ENCODE measurements around the gene SH3YL1. TPM values are rescaled to one million over a fixed set of nuclear protein-coding genes. Genes with fewer than 3 reads are reported as not detected.

SH3YL1 gene
- total RNA-seq, 1 experiment from 2014 or later, result 33.0 TPM

GRCh38 chr2:258933-259332, 4.9 kb downstream of the SH3YL1 start:
- Histone ChIP-seq H3K27me3 (replicated peaks; ENCODE audit: insufficient read depth, low read depth, low read length, poor library complexity) (no peaks in the 10 kb centered on the region), H3K36me3 (ENCODE audit: insufficient read depth, low read length, poor library complexity, severe bottlenecking) (peaks cover 27% of the 10 kb centered on the region), H3K4me1 (ENCODE audit: insufficient read depth, low read length, poor library complexity, severe bottlenecking) (no peaks in the 10 kb centered on the region), H3K9me3 (ENCODE audit: low read depth, low read length, poor library complexity, severe bottlenecking) (peaks cover 40% of the 10 kb centered on the region), H3K4me3 (ENCODE audit: low read depth, low read length, poor library complexity, severe bottlenecking) (no peak overlapping the region), H3K27ac (ENCODE audit: low read depth, low read length, poor library complexity, severe bottlenecking) (no peak overlapping the region)
- no peak for TF ChIP-seq EZH2 (IDR thresholded peaks at IDR 0.05; ENCODE audit: borderline replicate concordance, low read depth, low read length, poor library complexity, severe bottlenecking)
- TF ChIP-seq CTCF (conservative IDR thresholded peaks at IDR 0.05; ENCODE audit: low read depth, low read length), result no peak
- ChIA-PET CTCF (no interaction called here), POLR2A (ENCODE audit: low non-redundant PET) (no interaction called here)
- no TSS peak for BruUV-seq (replicated peaks)
- intact Hi-C loops (cut with micrococcal nuclease; ENCODE audit: unreplicated experiment), result no loop called here
- no peak for DNase-seq (ENCODE audit: low spot score)

GRCh38 chr2:257842-258241, 6.0 kb downstream of the SH3YL1 start:
- H3K27ac ChIP-seq (ENCODE audit: low read depth, low read length, poor library complexity, severe bottlenecking), result no peak overlapping the region
- intact Hi-C loops (cut with micrococcal nuclease; ENCODE audit: unreplicated experiment), result no loop called here
- ChIA-PET CTCF (no interaction called here), POLR2A (ENCODE audit: low non-redundant PET) (no interaction called here)
- peaks cover 34% of the 10 kb centered on the region for H3K9me3 ChIP-seq (ENCODE audit: low read depth, low read length, poor library complexity, severe bottlenecking)
- no peaks in the 10 kb centered on the region for H3K27me3 ChIP-seq (replicated peaks; ENCODE audit: insufficient read depth, low read depth, low read length, poor library complexity)
- TF ChIP-seq EZH2 (IDR thresholded peaks at IDR 0.05; ENCODE audit: borderline replicate concordance, low read depth, low read length, poor library complexity, severe bottlenecking) (no peak), CTCF (conservative IDR thresholded peaks at IDR 0.05; ENCODE audit: low read depth, low read length) (no peak)
- H3K4me1 ChIP-seq (ENCODE audit: insufficient read depth, low read length, poor library complexity, severe bottlenecking), result no peaks in the 10 kb centered on the region
- no peak for DNase-seq (ENCODE audit: low spot score)
- peaks cover 19% of the 10 kb centered on the region for H3K36me3 ChIP-seq (ENCODE audit: insufficient read depth, low read length, poor library complexity, severe bottlenecking)
- no peak overlapping the region for H3K4me3 ChIP-seq (ENCODE audit: low read depth, low read length, poor library complexity, severe bottlenecking)
- no TSS peak for BruUV-seq (replicated peaks)

GRCh38 chr2:257429-257828, 6.4 kb downstream of the SH3YL1 start:
- intact Hi-C loops (cut with micrococcal nuclease; ENCODE audit: unreplicated experiment), result no loop called here
- TF ChIP-seq EZH2 (IDR thresholded peaks at IDR 0.05; ENCODE audit: borderline replicate concordance, low read depth, low read length, poor library complexity, severe bottlenecking) (no peak), CTCF (conservative IDR thresholded peaks at IDR 0.05; ENCODE audit: low read depth, low read length) (no peak)
- no peaks in the 10 kb centered on the region for H3K4me1 ChIP-seq (ENCODE audit: insufficient read depth, low read length, poor library complexity, severe bottlenecking)
- DNase-seq (ENCODE audit: low spot score), result no peak
- BruUV-seq (replicated peaks), result no TSS peak
- POLR2A ChIA-PET (ENCODE audit: low non-redundant PET), result no interaction called here
- no peak overlapping the region for H3K27ac ChIP-seq (ENCODE audit: low read depth, low read length, poor library complexity, severe bottlenecking)
- CTCF ChIA-PET, result no interaction called here
- H3K9me3 ChIP-seq (ENCODE audit: low read depth, low read length, poor library complexity, severe bottlenecking), result peaks cover 34% of the 10 kb centered on the region
- peaks cover 15% of the 10 kb centered on the region for H3K36me3 ChIP-seq (ENCODE audit: insufficient read depth, low read length, poor library complexity, severe bottlenecking)
- H3K27me3 ChIP-seq (replicated peaks; ENCODE audit: insufficient read depth, low read depth, low read length, poor library complexity), result no peaks in the 10 kb centered on the region
- no peak overlapping the region for H3K4me3 ChIP-seq (ENCODE audit: low read depth, low read length, poor library complexity, severe bottlenecking)

Measured in A673 (cell line).